CD4-positive, alpha-beta memory T cell (primary cell): ENCODE measurements around the gene BPGM. TPM values are rescaled to one million over a fixed set of nuclear protein-coding genes. Genes with fewer than 3 reads are reported as not detected.

Source experiments
- CTCF ChIA-PET: fragments of 350-600 bp; sonication (Branson Sonifier 250); formaldehyde crosslinking; loops from one replicate; lab custom pipeline; 2021; ENCODE audit warnings: inconsistent platforms; ENCODE audit not compliant: partially characterized antibody; lab: Charles Lee
- POLR2A ChIA-PET: fragments of 350-600 bp; sonication (Branson Sonifier 250); formaldehyde crosslinking; loops from one replicate; lab custom pipeline; 2021; ENCODE audit not compliant: partially characterized antibody; lab: Charles Lee
- DNase-seq, 5 donors: peaks; one replicate each; pipeline versions ENCODE4 v3.0.0 to v3.0.0-alpha.2; 2020 to 2022; ENCODE audit warnings: mixed read lengths in 1 of 5
- H3K27ac ChIP-seq: one replicate; pipeline ENCODE4 v1.7.0; 2013; ENCODE audit warnings: low read depth, low read length
- H3K27me3 ChIP-seq: 2 replicates; pipeline ENCODE4 v1.7.0; 2013; ENCODE audit warnings: mild to moderate bottlenecking, low read length, moderate library complexity; ENCODE audit not compliant: insufficient read depth
- H3K36me3 ChIP-seq: 2 replicates; pipeline ENCODE4 v1.7.0; 2013; ENCODE audit warnings: mild to moderate bottlenecking, low read length, moderate library complexity; ENCODE audit not compliant: insufficient read depth
- H3K4me1 ChIP-seq: 2 replicates; pipeline ENCODE4 v1.7.0; 2013; ENCODE audit warnings: mild to moderate bottlenecking, low read length, moderate library complexity; ENCODE audit not compliant: insufficient read depth
- H3K4me3 ChIP-seq, 2 donors: one replicate each; pipeline ENCODE4 v1.7.0; 2013; ENCODE audit warnings: low read length in 2 of 2, mild to moderate bottlenecking in 1 of 2
- H3K9me3 ChIP-seq, 2 donors: one replicate each; pipeline ENCODE4 v1.7.0; 2013; ENCODE audit warnings: low read length in 2 of 2, control low read depth in 1 of 2; ENCODE audit not compliant: control insufficient read depth in 1 of 2
- H3K27ac Mint-ChIP-seq, 7 donors: one replicate each; pipeline ENCODE4 v1.8.0; 2020 to 2021; ENCODE audit warnings: mixed read lengths in 7 of 7, mild to moderate bottlenecking in 6 of 7, inconsistent platforms in 3 of 7, moderate library complexity in 3 of 7
- H3K27me3 Mint-ChIP-seq, 2 donors: one replicate each; pipeline ENCODE4 v1.8.0; 2020 to 2021; ENCODE audit warnings: mixed read lengths in 2 of 2
- H3K36me3 Mint-ChIP-seq, 2 donors: one replicate each; pipeline ENCODE4 v1.8.0; 2020 to 2021; ENCODE audit warnings: mixed read lengths in 2 of 2, inconsistent platforms in 1 of 2, mild to moderate bottlenecking in 1 of 2
- H3K4me1 Mint-ChIP-seq, 4 donors: one replicate each; pipeline ENCODE4 v1.8.0; 2020 to 2021; ENCODE audit warnings: mixed read lengths in 4 of 4, mild to moderate bottlenecking in 1 of 4
- H3K4me3 Mint-ChIP-seq, 8 donors: one replicate each; pipeline ENCODE4 v1.8.0; 2020 to 2021; ENCODE audit warnings: mixed read lengths in 8 of 8, mild to moderate bottlenecking in 7 of 8, moderate library complexity in 6 of 8, inconsistent platforms in 3 of 8
- H3K9me3 Mint-ChIP-seq, 8 donors: one replicate each; pipeline ENCODE4 v1.8.0; 2020 to 2021; ENCODE audit warnings: mixed read lengths in 8 of 8, mild to moderate bottlenecking in 5 of 8, inconsistent platforms in 3 of 8, moderate library complexity in 1 of 8
- intact Hi-C: fragments of 100-400 bp; cut with micrococcal nuclease; formaldehyde crosslinking; loops from one replicate; pipeline ENCODE4 v1.15.1; 2023
- polyA plus RNA-seq, 2 donors: library from polyadenylated mRNA; unstranded; fragments of 300-500 nt; fragmentation: Illumina TruSeq; gene quantifications; one replicate each; pipeline ENCODE4 v1.2.3, GENCODE V29; 2021
- total RNA-seq, 2 experiments: library from RNA; stranded (reverse); gene quantifications; one replicate each; pipeline ENCODE4 v1.2.3, GENCODE V29; 2021

The BPGM gene
- total and polyA plus RNA-seq, 4 experiments from 2014 or later, result 13.7 to 27.8 (median 18.4) TPM

DNA sequence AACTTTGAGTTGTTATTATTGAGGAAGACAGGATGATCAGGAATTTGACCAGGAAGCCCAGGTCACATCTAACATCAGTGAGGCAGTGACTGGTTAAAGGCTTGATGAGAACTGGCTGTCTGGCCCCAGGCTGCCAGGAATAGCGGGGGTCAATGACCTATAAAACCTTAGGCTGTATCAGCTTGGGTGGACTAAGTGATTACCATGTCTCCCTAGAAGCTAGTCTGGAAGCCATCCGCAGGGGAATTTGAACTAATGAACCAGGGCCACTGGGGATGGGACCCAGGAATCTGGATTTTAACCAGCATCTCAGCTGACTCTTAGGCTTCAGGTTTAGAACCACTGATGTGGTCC is 56.6 kb downstream of the BPGM start:
- Histone ChIP-seq H3K27me3 (no peaks in the 10 kb centered on the region), H3K4me1 (no peaks in the 10 kb centered on the region), H3K4me3 (no peak overlapping the region), H3K27ac (no peak overlapping the region), H3K9me3 (no peaks in the 10 kb centered on the region), H3K36me3 (no peaks in the 10 kb centered on the region)
- intact Hi-C loops, result no loop called here
- Mint-ChIP-seq H3K4me1 (no peaks in the 10 kb centered on the region), H3K27me3 (no peaks in the 10 kb centered on the region), H3K4me3 (no peak overlapping the region), H3K9me3 (no peaks in the 10 kb centered on the region), H3K27ac (no peak overlapping the region), H3K36me3 (no peaks in the 10 kb centered on the region)
- CTCF ChIA-PET, result interaction anchor here (1.1 to 6.9 kb wide), 5 partner anchors 12 to 70 kb away, joined by 3 to 174 read pairs (median 4); partner anchors contain the start of gene BPGM
- no peak for DNase-seq
- POLR2A ChIA-PET, result no interaction called here

- no peak overlapping the region for H3K4me3 ChIP-seq
- H3K9me3 Mint-ChIP-seq, result no peaks in the 10 kb centered on the region
- H3K4me1 Mint-ChIP-seq, result no peaks in the 10 kb centered on the region
- DNase-seq, result no peak
- CTCF ChIA-PET, result interaction anchor here (1.4 to 6.9 kb wide), 3 partner anchors 13 to 71 kb away, joined by 4 to 174 read pairs (median 43); partner anchors contain the start of gene BPGM
- no peaks in the 10 kb centered on the region for H3K27me3 ChIP-seq
- no peaks in the 10 kb centered on the region for H3K36me3 Mint-ChIP-seq
- intact Hi-C loops, result no loop called here
- H3K27ac Mint-ChIP-seq, result peak overlapping the region in 1 of 7 donors; percentile 42
- H3K27ac ChIP-seq, result no peak overlapping the region
- POLR2A ChIA-PET, result no interaction called here
- no peaks in the 10 kb centered on the region for H3K27me3 Mint-ChIP-seq
- no peak overlapping the region for H3K4me3 Mint-ChIP-seq
- H3K9me3 ChIP-seq, result no peaks in the 10 kb centered on the region
- no peaks in the 10 kb centered on the region for H3K4me1 ChIP-seq
- no peaks in the 10 kb centered on the region for H3K36me3 ChIP-seq
Observed at GRCh38 chr7:134703782-134704181, 57.1 kb downstream of the BPGM start.

DNA sequence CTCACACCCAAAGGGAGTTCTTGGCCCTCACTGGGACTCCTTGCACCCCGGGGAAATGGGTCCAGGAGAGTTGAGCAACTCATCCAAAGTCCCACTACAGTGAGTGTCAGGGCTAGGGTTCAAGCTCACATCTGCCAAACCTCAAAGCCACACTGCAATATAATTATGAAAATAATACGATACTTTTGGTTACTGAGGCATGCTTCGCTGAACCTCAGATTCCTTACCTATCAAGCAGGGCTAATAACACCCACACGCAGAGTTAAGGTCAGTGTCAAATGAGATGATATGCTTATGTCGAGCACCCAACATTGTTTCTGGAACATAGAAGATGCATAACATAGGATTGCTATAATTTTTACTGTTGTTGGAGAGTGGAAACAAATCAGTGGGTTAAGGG is 58.2 kb downstream of the BPGM start:
- Mint-ChIP-seq H3K4me3 (no peak overlapping the region), H3K36me3 (no peaks in the 10 kb centered on the region), H3K9me3 (no peaks in the 10 kb centered on the region), H3K4me1 (no peaks in the 10 kb centered on the region), H3K27me3 (no peaks in the 10 kb centered on the region), H3K27ac (no peak overlapping the region)
- Histone ChIP-seq H3K4me3 (no peak overlapping the region), H3K27ac (no peak overlapping the region), H3K36me3 (no peaks in the 10 kb centered on the region), H3K4me1 (no peaks in the 10 kb centered on the region), H3K9me3 (no peaks in the 10 kb centered on the region), H3K27me3 (no peaks in the 10 kb centered on the region)
- CTCF ChIA-PET, result interaction anchor here (1.2 to 6.9 kb wide), 2 partner anchors 72 to 99 kb away, joined by 3 to 174 read pairs; no protein-coding TSS in a partner anchor
- intact Hi-C loops, result no loop called here
- POLR2A ChIA-PET, result interaction anchor here (1.2 kb wide), 1 partner anchor 70 kb away, joined by 3 read pairs; no protein-coding TSS in a partner anchor
- no peak for DNase-seq

DNA sequence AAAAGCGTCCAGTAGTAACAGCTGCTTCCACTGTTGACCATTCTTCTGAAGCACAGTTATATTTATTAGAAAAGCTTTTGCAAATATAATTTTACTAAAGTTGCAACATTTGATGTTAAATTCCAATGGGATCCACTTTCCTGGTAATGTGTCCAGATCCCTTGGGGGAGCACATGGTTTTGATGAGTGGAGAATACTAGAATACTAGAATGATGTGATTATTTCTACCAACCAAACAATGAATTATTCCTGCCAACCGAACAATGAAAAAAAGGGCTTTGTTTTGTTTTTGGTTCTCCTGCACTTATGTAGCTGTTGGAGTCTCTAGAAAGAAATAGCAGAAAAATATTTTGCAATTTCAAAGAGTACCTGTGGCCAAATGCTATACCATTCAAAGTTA is 59.1 kb downstream of the BPGM start:
- POLR2A ChIA-PET, result interaction anchor here (1.2 kb wide), 2 partner anchors 59 to 71 kb away, joined by 3 to 5 read pairs; partner anchors contain the start of gene BPGM
- H3K27me3 Mint-ChIP-seq, result no peaks in the 10 kb centered on the region
- H3K4me1 Mint-ChIP-seq, result peaks cover 2 to 5% (median 4%) of the 10 kb centered on the region in 4 donors
- peaks cover 5% of the 10 kb centered on the region for H3K4me1 ChIP-seq
- H3K4me3 Mint-ChIP-seq, result no peak overlapping the region
- no peak overlapping the region for H3K27ac ChIP-seq
- no peaks in the 10 kb centered on the region for H3K9me3 ChIP-seq
- H3K4me3 ChIP-seq, result no peak overlapping the region
- H3K36me3 ChIP-seq, result no peaks in the 10 kb centered on the region
- H3K36me3 Mint-ChIP-seq, result no peaks in the 10 kb centered on the region
- no peaks in the 10 kb centered on the region for H3K27me3 ChIP-seq
- H3K27ac Mint-ChIP-seq, result no peak overlapping the region
- intact Hi-C loops, result no loop called here
- no peaks in the 10 kb centered on the region for H3K9me3 Mint-ChIP-seq
- CTCF ChIA-PET, result interaction anchor here (1.2 kb wide), 1 partner anchor 100 kb away, joined by 3 read pairs; no protein-coding TSS in a partner anchor
- no peak for DNase-seq

GRCh38 chr7:134706468-134706867 is 59.8 kb downstream of the BPGM start:
- Mint-ChIP-seq H3K9me3 (no peaks in the 10 kb centered on the region), H3K27ac (no peak overlapping the region), H3K36me3 (no peaks in the 10 kb centered on the region), H3K27me3 (no peaks in the 10 kb centered on the region), H3K4me3 (no peak overlapping the region), H3K4me1 (peaks cover 8 to 13% (median 12%) of the 10 kb centered on the region in 4 donors)
- Histone ChIP-seq H3K4me3 (no peak overlapping the region), H3K36me3 (no peaks in the 10 kb centered on the region), H3K27ac (no peak overlapping the region), H3K4me1 (peaks cover 13% of the 10 kb centered on the region), H3K9me3 (no peaks in the 10 kb centered on the region), H3K27me3 (no peaks in the 10 kb centered on the region)
- DNase-seq, result no peak
- POLR2A ChIA-PET, result interaction anchor here (1.2 kb wide), 1 partner anchor 60 kb away, joined by 5 read pairs; the partner anchor contains the start of gene BPGM
- intact Hi-C loops, result no loop called here
- CTCF ChIA-PET, result no interaction called here

DNA sequence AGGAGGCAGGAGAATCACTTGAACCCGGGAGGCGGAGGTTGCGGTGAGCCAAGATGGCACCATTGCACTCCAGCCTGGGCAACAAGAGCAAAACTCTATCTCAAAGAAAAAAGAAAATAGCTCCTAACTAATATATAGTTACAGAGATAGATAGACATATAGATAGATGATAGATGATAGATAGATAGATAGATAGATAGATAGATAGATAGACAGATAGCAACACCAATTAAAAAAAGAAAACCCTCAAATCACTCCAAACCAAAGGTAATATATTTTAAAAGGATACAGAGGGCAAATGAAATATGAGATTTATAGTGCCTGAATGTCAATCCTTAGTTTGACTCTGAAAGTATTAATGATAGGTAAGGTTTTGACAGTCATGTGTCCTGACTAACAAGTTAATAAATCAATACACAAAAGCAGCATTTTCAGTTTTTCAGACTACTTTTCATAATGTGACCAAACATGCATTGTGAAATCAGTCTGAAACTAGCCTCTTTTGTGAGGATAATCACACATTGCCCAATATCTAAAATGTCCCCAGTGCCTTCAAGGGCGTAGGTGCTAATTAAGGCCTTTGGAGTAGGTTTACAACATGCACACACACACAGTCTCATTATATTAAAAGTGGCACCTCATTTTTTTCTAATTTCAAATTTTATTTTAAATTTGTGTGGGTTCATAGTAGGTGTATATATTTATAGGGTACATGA is 61.2 kb downstream of the BPGM start:
- H3K4me1 ChIP-seq, result peaks cover 17% of the 10 kb centered on the region
- no peak overlapping the region for H3K4me3 ChIP-seq
- DNase-seq, result no peak
- Mint-ChIP-seq H3K36me3 (no peaks in the 10 kb centered on the region), H3K9me3 (no peaks in the 10 kb centered on the region), H3K27me3 (no peaks in the 10 kb centered on the region), H3K4me3 (no peak overlapping the region), H3K4me1 (peaks cover 10 to 22% (median 18%) of the 10 kb centered on the region in 4 donors), H3K27ac (no peak overlapping the region)
- no peak overlapping the region for H3K27ac ChIP-seq
- intact Hi-C loops, result no loop called here
- ChIA-PET POLR2A (no interaction called here), CTCF (no interaction called here)
- no peaks in the 10 kb centered on the region for H3K36me3 ChIP-seq
- H3K9me3 ChIP-seq, result no peaks in the 10 kb centered on the region
- no peaks in the 10 kb centered on the region for H3K27me3 ChIP-seq

GRCh38 chr7:134708692-134709091 is 62.0 kb downstream of the BPGM start:
- H3K4me3 ChIP-seq, result no peak overlapping the region
- H3K9me3 ChIP-seq, result no peaks in the 10 kb centered on the region
- POLR2A ChIA-PET, result interaction anchor here (3.1 kb wide), 1 partner anchor 62 kb away, joined by 26 read pairs; the partner anchor contains the start of gene BPGM
- DNase-seq, result no peak
- no peaks in the 10 kb centered on the region for H3K36me3 ChIP-seq
- CTCF ChIA-PET, result interaction anchor here (0.8 to 1.0 kb wide), 3 partner anchors 42 to 76 kb away, joined by 3 read pairs; no protein-coding TSS in a partner anchor
- Mint-ChIP-seq H3K27ac (no peak overlapping the region), H3K9me3 (no peaks in the 10 kb centered on the region), H3K27me3 (no peaks in the 10 kb centered on the region), H3K36me3 (no peaks in the 10 kb centered on the region), H3K4me3 (no peak overlapping the region), H3K4me1 (peaks cover 10 to 22% (median 18%) of the 10 kb centered on the region in 4 donors)
- H3K4me1 ChIP-seq, result peaks cover 17% of the 10 kb centered on the region
- H3K27me3 ChIP-seq, result no peaks in the 10 kb centered on the region
- intact Hi-C loops, result no loop called here
- H3K27ac ChIP-seq, result no peak overlapping the region
